GM12878 (cell line): ENCODE measurements around the gene DYNC1LI1. TPM values are rescaled to one million over a fixed set of nuclear protein-coding genes. Genes with fewer than 3 reads are reported as not detected.
A peak's percentile ranks its signal among the peaks of the same experiment; 100 is the strongest.

Source experiments
- ATAC-seq: fragments of 200-7000 bp; cut with Tn5 transposase; 3 replicates; pipeline ENCODE4 v1.9.1; 2020; ENCODE audit warnings: mild to moderate bottlenecking, moderate library complexity
- Bru-seq: library from RNA; stranded (reverse); fragments of 400-500 nt; gene quantifications from one replicate; lab custom pipeline; 2021; lab: Mats Ljungman, UMichigan
- BruChase-seq, 2 experiments: library from RNA; stranded (reverse); fragments of 400-500 nt; gene quantifications; one replicate each; lab custom pipeline; 2021; lab: Mats Ljungman, UMichigan
- BruUV-seq: library from RNA; stranded (reverse); fragments of 400-500 nt; replicated peaks from 2 replicates; lab custom pipeline; 2021; lab: Mats Ljungman, UMichigan
- CTCF ChIA-PET: fragments of 300-600 bp; sonication (Branson Sonifier 250); formaldehyde crosslinking; extraction: SDS; loops from one replicate; lab custom pipeline; 2021; ENCODE audit warnings: inconsistent platforms; lab: Yijun Ruan, JAX
- POLR2A ChIA-PET: fragments of 350-600 bp; formaldehyde crosslinking; extraction: SDS; loops from one replicate; lab custom pipeline; 2021; ENCODE audit warnings: inconsistent platforms; lab: Charles Lee
- RAD21 ChIA-PET: fragments of 300-600 bp; sonication (Branson Sonifier 250); formaldehyde crosslinking; loops from one replicate; lab custom pipeline; 2023; ENCODE audit warnings: antibody characterized with exemption; ENCODE audit not compliant: unreplicated experiment; lab: Charles Lee
- SMC1A ChIA-PET: fragments of 300-600 bp; sonication (Branson Sonifier 250); formaldehyde crosslinking; loops from one replicate; lab custom pipeline; 2023; ENCODE audit not compliant: unreplicated experiment, uncharacterized antibody; lab: Charles Lee
- DNase-seq: peaks from one replicate; pipeline ENCODE4 v3.0.0-alpha.2; 2011; ENCODE audit warnings: low read depth, low spot score
- FAIRE-seq: peaks from 3 replicates; lab custom pipeline; 2011; peaks lifted over from hg19 to GRCh38; lab: Jason Lieb, UNC
- H2AFZ ChIP-seq: 2 replicates; pipeline ENCODE4 v1.6.0; 2011; ENCODE audit warnings: low read depth, low read length, control low read depth; ENCODE audit not compliant: control insufficient read depth
- H3K27ac ChIP-seq: 2 replicates; pipeline ENCODE4 v1.5.1; 2011; ENCODE audit warnings: control low read depth; ENCODE audit not compliant: control insufficient read depth, insufficient read depth
- H3K27me3 ChIP-seq, 2 experiments: replicated peaks in 1 of 2; 2 replicates each; pipeline versions ENCODE4 v1.6.0 to v1.6.1; 2011; ENCODE audit warnings: low read length in 1 of 2; ENCODE audit not compliant: control insufficient read depth in 2 of 2, insufficient read depth in 2 of 2
- H3K36me3 ChIP-seq, 2 experiments: 2 replicates each; pipeline ENCODE4 v1.5.1; 2011; ENCODE audit warnings: low read length in 1 of 2; ENCODE audit not compliant: control insufficient read depth in 2 of 2, insufficient read depth in 2 of 2
- H3K4me1 ChIP-seq: 2 replicates; pipeline ENCODE4 v1.6.1; 2011; ENCODE audit warnings: mild to moderate bottlenecking, low read length, moderate library complexity, mixed read lengths; ENCODE audit not compliant: control insufficient read depth, insufficient read depth
- H3K4me2 ChIP-seq: 2 replicates; pipeline ENCODE4 v1.6.0; 2011; ENCODE audit warnings: control low read depth; ENCODE audit not compliant: control insufficient read depth, insufficient read depth
- H3K4me3 ChIP-seq: fragments of 200-600 bp; sonication (generic); 2 replicates; pipeline ENCODE4 v1.5.1; 2016
- H3K79me2 ChIP-seq: 2 replicates; pipeline ENCODE4 v1.6.0; 2011; ENCODE audit warnings: low read length; ENCODE audit not compliant: control insufficient read depth, insufficient read depth
- H3K9ac ChIP-seq: 2 replicates; pipeline ENCODE4 v1.8.0; 2011; ENCODE audit warnings: low read length, control low read depth, mixed read lengths; ENCODE audit not compliant: control insufficient read depth, insufficient read depth
- H3K9me3 ChIP-seq: replicated peaks from 3 replicates; pipeline ENCODE4 v1.5.1; 2011; ENCODE audit warnings: mild to moderate bottlenecking, low read length; ENCODE audit not compliant: control insufficient read depth, insufficient read depth
- H4K20me1 ChIP-seq: 2 replicates; pipeline ENCODE4 v1.6.0; 2011; ENCODE audit not compliant: control insufficient read depth, insufficient read depth
- BACH1 ChIP-seq: fragments of 450-650 bp; IDR thresholded peaks from 2 replicates; pipeline ENCODE4 v1.6.1; 2017; ENCODE audit warnings: mild to moderate bottlenecking, borderline replicate concordance
- BHLHE40 ChIP-seq, 2 experiments: fragments of 450-650 bp in 1 of 2; IDR thresholded peaks; 2 replicates each; pipeline ENCODE4 v1.6.1; 2011 to 2017; ENCODE audit warnings: low read depth in 2 of 2, borderline replicate concordance in 1 of 2, improper control_type of control experiment in 1 of 2, low read length in 1 of 2, mild to moderate bottlenecking in 1 of 2
- EED ChIP-seq: sonication (generic); IDR thresholded peaks from 2 replicates; pipeline ENCODE4 v1.6.1; 2016; ENCODE audit warnings: antibody characterized with exemption, low read depth
- IKZF1 ChIP-seq: fragments of 450-650 bp; conservative IDR thresholded peaks from 2 replicates; pipeline ENCODE4 v1.6.1; 2017; ENCODE audit warnings: antibody characterized with exemption, mild to moderate bottlenecking
- LARP7 ChIP-seq: fragments of 450-650 bp; IDR thresholded peaks from 2 replicates; pipeline ENCODE4 v1.6.1; 2017; ENCODE audit warnings: mild to moderate bottlenecking
- NR2F1 ChIP-seq: fragments of 450-650 bp; conservative IDR thresholded peaks from 2 replicates; pipeline ENCODE4 v1.6.1; 2017; ENCODE audit warnings: mild to moderate bottlenecking
- NRF1 ChIP-seq: conservative IDR thresholded peaks from 2 replicates; pipeline ENCODE4 v1.6.1; 2011; ENCODE audit warnings: mild to moderate bottlenecking, low read depth, low read length, improper control_type of control experiment
- PML ChIP-seq: IDR thresholded peaks from 2 replicates; pipeline ENCODE4 v1.6.1; 2012; ENCODE audit warnings: low read length, inconsistent platforms
- POLR2A ChIP-seq: IDR thresholded peaks from 2 replicates; pipeline ENCODE4 v1.6.1; 2011; ENCODE audit warnings: low read depth, mild to moderate bottlenecking, low read length
- POLR2AphosphoS2 ChIP-seq: IDR thresholded peaks from 2 replicates; pipeline ENCODE4 v1.6.1; 2011; ENCODE audit warnings: low read depth, mild to moderate bottlenecking, low read length, improper control_type of control experiment, moderate library complexity
- POLR2AphosphoS5 ChIP-seq: IDR thresholded peaks from 2 replicates; pipeline ENCODE4 v1.6.1; 2011; ENCODE audit warnings: mild to moderate bottlenecking, low read length, inconsistent platforms
- SIN3A ChIP-seq: IDR thresholded peaks from 2 replicates; pipeline ENCODE4 v1.6.1; 2012; ENCODE audit warnings: low read depth, low read length, improper control_type of control experiment
- SMAD5 ChIP-seq: IDR thresholded peaks from 2 replicates; pipeline ENCODE4 v1.6.1; 2016; ENCODE audit warnings: antibody characterized with exemption, low read depth
- SP1 ChIP-seq: IDR thresholded peaks from one replicate; pipeline ENCODE4 v1.6.1; 2011; ENCODE audit warnings: low read depth, low read length
- SUPT20H ChIP-seq: IDR thresholded peaks from 2 replicates; pipeline ENCODE4 v1.6.1; 2011; ENCODE audit warnings: low read depth, mild to moderate bottlenecking, low read length, moderate library complexity, borderline replicate concordance; ENCODE audit not compliant: control insufficient read depth
- TBL1XR1 ChIP-seq: IDR thresholded peaks from 2 replicates; pipeline ENCODE4 v1.6.1; 2012; ENCODE audit warnings: low read depth, low read length, improper control_type of control experiment
- TCF3 ChIP-seq: IDR thresholded peaks from 2 replicates; pipeline ENCODE4 v1.6.1; 2012; ENCODE audit warnings: low read depth, mild to moderate bottlenecking, low read length, borderline replicate concordance; ENCODE audit not compliant: insufficient read depth
- USF1 ChIP-seq: IDR thresholded peaks from 2 replicates; pipeline ENCODE4 v1.6.1; 2011; ENCODE audit warnings: borderline replicate concordance, low read depth, mild to moderate bottlenecking, moderate library complexity, mixed read lengths, low read length; ENCODE audit not compliant: insufficient read depth; ENCODE audit errors: extremely low read length
- ZNF217 ChIP-seq: fragments of 450-650 bp; IDR thresholded peaks from 2 replicates; pipeline ENCODE4 v1.6.1; 2017; ENCODE audit warnings: antibody characterized with exemption, mild to moderate bottlenecking
- WGBS: methylation state at CpG from one replicate; pipeline ENCODE4 v1.1.6; 2016; ENCODE audit warnings: low lambda C conversion rate; ENCODE audit not compliant: insufficient replicate concordance, insufficient coverage; ENCODE audit errors: missing lambda C conversion rate; 5-methylcytosine and 5-hydroxymethylcytosine counted together
- in situ Hi-C: fragments of 300-500 bp; cut with MboI; formaldehyde crosslinking; loops from 9 replicates; pipeline ENCODE4 v1.14.3; 2018; ENCODE audit warnings: mixed read lengths
- intact Hi-C: fragments of 100-400 bp; cut with micrococcal nuclease; formaldehyde crosslinking; loops from one replicate; pipeline ENCODE4 v1.14.2; 2022; ENCODE audit not compliant: unreplicated experiment
- long read RNA-seq, 2 experiments: library from polyadenylated mRNA; unstranded; transcript quantifications; one replicate each; pipeline ENCODE4 v2.0.0, GENCODE V29; 2019 to 2020
- polyA minus RNA-seq, 3 experiments: library from RNA; depleted of rRNA, polyadenylated mRNA; stranded (reverse); fragments of >200 nt; gene quantifications; 2 replicates each; pipeline ENCODE4 v1.2.3, GENCODE V29; 2011
- polyA plus RNA-seq, 11 experiments: library from polyadenylated mRNA; depleted of rRNA in 4 of 11; unstranded in 6 of 11; stranded (reverse) in 5 of 11; fragments of >200 nt; fragmentation: Nextera tagmentation in 4 of 11; fragmentation: Illumina TruSeq in 1 of 11; extraction: Ambion mirVana in 4 of 11; extraction: Trizol in 1 of 11; gene quantifications; 1 replicate in 1 of 11; 2 replicates in 10 of 11; pipeline versions ENCODE4 v1.2.1 to v1.2.3, GENCODE V29; 2011 to 2016; ENCODE audit warnings: inconsistent platforms in 2 of 11, missing spikeins in 2 of 11, low read depth in 1 of 11
- total RNA-seq, 4 experiments: library from RNA; depleted of rRNA in 3 of 4; stranded (reverse); fragments of >200 nt in 3 of 4; fragmentation: Illumina TruSeq in 1 of 4; extraction: Trizol in 1 of 4; gene quantifications; 2 replicates each; pipeline versions ENCODE4 v1.2.1 to v1.2.3, GENCODE V29; 2013 to 2021

Gene DYNC1LI1
- total RNA-seq (2013; cell fraction: nucleolus; rRNA removed) = 41.3 and 43.7 TPM in 2 replicates
- total RNA-seq (2014; rRNA removed) (26.5 and 30.8 TPM in 2 replicates), total RNA-seq (2014; rRNA removed; fragmentation: Illumina TruSeq; extraction: Trizol) (34.4 and 36.5 TPM in 2 replicates), total RNA-seq (2021) (29.7 and 32.0 TPM in 2 replicates), polyA plus RNA-seq (2011; rRNA removed) (51.7 and 83.7 TPM in 2 replicates), polyA plus RNA-seq (2014; fragmentation: Illumina TruSeq; extraction: Trizol) (32.0 and 40.8 TPM in 2 replicates), polyA plus RNA-seq (2014; fragmentation: Nextera tagmentation; extraction: Ambion mirVana) (10 to 100 TPM; 11.5 to 17.0 TPM), polyA plus RNA-seq (2014; rRNA removed) (28.1 and 30.1 TPM in 2 replicates), polyA plus RNA-seq (2016; fragmentation: Nextera tagmentation; extraction: Ambion mirVana) (10 to 100 TPM; 36.8 to 37.6 TPM), polyA minus RNA-seq (2011; rRNA and poly(A)+ RNA removed) (20.3 and 21.6 TPM in 2 replicates), Bru-seq, nascent RNA (percentile 82 among the genes with signal in this experiment), BruChase-seq, experiment 1, labeled RNA remaining after a 6-hour chase (percentile 74 among the genes with signal in this experiment), BruChase-seq, experiment 2, labeled RNA remaining after a 2-hour chase (percentile 81 among the genes with signal in this experiment)
- polyA plus RNA-seq (2011; ENCODE audit: low read depth) = 8.9 TPM
- polyA plus RNA-seq (2011; cell fraction: cytosol; rRNA removed) = 15.4 and 18.0 TPM in 2 replicates
- polyA plus RNA-seq (2011; cell fraction: nucleus; rRNA removed) = 14.5 and 21.8 TPM in 2 replicates
- polyA plus RNA-seq (2012) = 15.3 and 19.8 TPM in 2 replicates
- polyA minus RNA-seq (2011; cell fraction: cytosol; rRNA and poly(A)+ RNA removed) = 9.6 and 12.0 TPM in 2 replicates
- polyA minus RNA-seq (2011; cell fraction: nucleus; rRNA and poly(A)+ RNA removed) = 30.8 and 67.1 TPM in 2 replicates
- long read RNA-seq, experiment 1, transcript DYNC1LI1-201 (13 exons, 2,504 nt) = major isoform, 50 of 58 reads
- long read RNA-seq, experiment 1, partial matches to known transcripts = 4 of 58 reads
- long read RNA-seq, experiment 1, other reads (novel, unspliced or antisense) = 4 of 58 reads
- long read RNA-seq, experiment 2, transcript DYNC1LI1-201 (13 exons, 2,504 nt) = major isoform, 286 of 341 reads
- long read RNA-seq, experiment 2, partial matches to known transcripts = 38 of 341 reads
- long read RNA-seq, experiment 2, other reads (novel, unspliced or antisense) = 16 of 341 reads

DNA sequence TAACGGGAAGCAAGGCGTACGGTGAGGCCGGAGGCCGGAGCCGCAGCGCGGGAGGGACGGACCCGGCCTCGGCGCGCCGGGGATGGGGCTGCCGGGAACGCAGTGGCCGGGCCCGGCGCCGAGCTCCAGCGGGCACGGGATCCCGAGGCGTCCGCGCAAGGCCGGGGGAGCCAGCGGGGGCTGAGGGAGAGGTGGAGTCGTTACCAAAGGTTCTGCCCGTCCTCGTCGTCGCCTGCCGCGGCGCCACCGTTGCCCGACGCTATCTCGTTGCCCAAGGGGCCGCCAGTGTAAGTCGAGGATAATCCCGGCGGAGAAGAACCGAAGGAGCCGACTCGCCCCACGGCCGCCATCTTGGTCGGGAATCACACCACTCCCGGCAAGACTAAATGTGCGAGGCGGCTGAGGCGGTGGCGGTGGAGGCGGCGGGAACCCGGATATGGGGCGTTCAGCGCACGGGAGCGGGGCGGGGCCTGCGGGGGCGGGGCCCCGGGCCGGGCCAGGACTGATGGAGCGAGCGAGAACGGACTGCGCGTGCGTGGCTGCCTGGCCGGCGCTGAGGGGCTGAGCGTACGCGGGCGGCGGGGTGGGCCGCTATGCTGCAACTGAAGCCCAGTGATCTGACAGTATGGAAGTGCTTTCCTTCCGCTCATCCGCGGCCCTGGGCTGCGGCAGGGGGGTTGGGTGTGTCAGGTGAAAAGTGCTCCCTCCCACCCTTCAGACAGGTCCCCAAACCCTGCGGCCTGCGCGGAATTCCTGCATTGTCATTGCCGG is at the start of gene DYNC1LI1:
Gene DYNC1LI1 (minus strand): TSS at position 438 of the 771 bp plus-strand sequence. CDS start 88 bp downstream, at position 350.
- Histone ChIP-seq H3K9me3 (no peaks in the 10 kb centered on the region), H3K4me2 (peak within 1 kb of the TSS; percentile 96), H3K36me3 (peaks cover 0 to 3% of the 10 kb centered on the region in 2 experiments; a peak in 1 of 4 replicates), H3K27me3 (no peaks in the 10 kb centered on the region), H3K9ac (peak within 1 kb of the TSS; percentile 77), H2AFZ (peak within 1 kb of the TSS; percentile 84), H4K20me1 (no peaks in the 10 kb centered on the region), H3K4me1 (no peaks in the 10 kb centered on the region), H3K4me3 (peak within 1 kb of the TSS; percentile 92), H3K27ac (peak within 1 kb of the TSS; percentile 74), H3K79me2 (peaks cover 31% of the 10 kb centered on the region)
- under 1% methylated on average over 68 of the region's 89 CpGs for WGBS
- DNase-seq = peak; percentile 65
- SMC1A ChIA-PET = interaction anchor here (0.5 to 2.8 kb wide), 9 partner anchors 9 to 130 kb away, joined by 3 to 19 read pairs (median 4); no protein-coding TSS in a partner anchor
- peak; percentile 96 for ATAC-seq
- in situ Hi-C loops = no loop called here
- peak; percentile 77 for FAIRE-seq
- BruUV-seq = TSS peak; percentile 70
- intact Hi-C loops = no loop called here
- RAD21 ChIA-PET = interaction anchor here (1.1 to 1.5 kb wide), 4 partner anchors 52 to 101 kb away, joined by 3 read pairs; partner anchors contain the start of gene CMTM6
- CTCF ChIA-PET = interaction anchor here (1.3 kb wide), 1 partner anchor 18 kb away, joined by 3 read pairs; no protein-coding TSS in a partner anchor
- POLR2A ChIA-PET = interaction anchor here (0.7 to 1.9 kb wide), 3 partner anchors 72 to 147 kb away, joined by 3 to 7 read pairs (median 4); partner anchors contain the start of gene CNOT10
- TF ChIP-seq SP1 = peak; percentile 38
- TF ChIP-seq POLR2AphosphoS5 = peak; percentile 79
- TF ChIP-seq IKZF1 = peak; percentile 93
- TF ChIP-seq LARP7 = peak; percentile 93
- TF ChIP-seq ZNF217 = peak; percentile 68; the same call in 1 of the 2 replicates
- peak; percentile 93 to 96 for TF ChIP-seq BHLHE40 (IDR thresholded peaks at IDR 0.05; ENCODE audit: borderline replicate concordance in 1 of 2, low read depth in 2 of 2, low read length in 1 of 2)
- TF ChIP-seq TCF3 = 0 out of 2 replicates have a peak, but pooled peaks have one; percentile 11
- no peak for TF ChIP-seq USF1
- TF ChIP-seq SMAD5 = peak; percentile 60; the same call in 1 of the 2 replicates
- TF ChIP-seq POLR2A = peak; percentile 97
- TF ChIP-seq TBL1XR1 = 0 out of 2 replicates have a peak, but pooled peaks have one; percentile 12
- no peak for TF ChIP-seq POLR2AphosphoS2
- TF ChIP-seq EED = peak; percentile 40; the same call in 1 of the 2 replicates
- TF ChIP-seq NR2F1 = 0 out of 2 replicates have a peak, but pooled peaks have one; percentile 38
- TF ChIP-seq PML = peak; percentile 51; the same call in 1 of the 2 replicates
- peak; percentile 63; the same call in 1 of the 2 replicates for TF ChIP-seq SIN3A
- TF ChIP-seq BACH1 = peak; percentile 48; the same call in 1 of the 2 replicates
- TF ChIP-seq NRF1 = peak; percentile 55
- TF ChIP-seq SUPT20H = no peak
